MG63 (cell line): ENCODE results near the gene RNF20. TPM values are rescaled to one million over a fixed set of nuclear protein-coding genes. Genes with fewer than 3 reads are reported as not detected.
"Not testable (repeated sequence)": the region's sequence is repeated elsewhere in the genome, so short reads cannot be mapped to it uniquely, and the experiment has no call there.

Source experiments
- DNase-seq: peaks from one replicate; pipeline ENCODE4 v3.0.0-alpha.2; 2020
- H3K27me3 ChIP-seq: fragments of 250-450 bp; sonication (Bioruptor Pico); 2 replicates; pipeline ENCODE4 v1.5.1; 2020; ENCODE audit warnings: mild to moderate bottlenecking, moderate library complexity
- H3K36me3 ChIP-seq: fragments of 250-450 bp; sonication (Bioruptor Pico); 2 replicates; pipeline ENCODE4 v1.5.1; 2020; ENCODE audit warnings: mild to moderate bottlenecking, moderate library complexity
- H3K4me3 ChIP-seq: fragments of 250-450 bp; sonication (Bioruptor Pico); 2 replicates; pipeline ENCODE4 v1.5.1; 2020; ENCODE audit warnings: mild to moderate bottlenecking, moderate library complexity
- H3K9me3 ChIP-seq: fragments of 250-450 bp; sonication (Bioruptor Pico); 2 replicates; pipeline ENCODE4 v1.5.1; 2020; ENCODE audit warnings: mild to moderate bottlenecking, moderate library complexity
- total RNA-seq: library from RNA; depleted of rRNA; stranded (reverse); fragments of >200 nt; shearing (Covaris generic); gene quantifications from 2 replicates; pipeline ENCODE4 v1.2.3, GENCODE V29; 2014; ENCODE audit warnings: low replicate concordance

The RNF20 gene
- total RNA-seq, 1 experiment from 2014 or later = 20.4 TPM

DNA sequence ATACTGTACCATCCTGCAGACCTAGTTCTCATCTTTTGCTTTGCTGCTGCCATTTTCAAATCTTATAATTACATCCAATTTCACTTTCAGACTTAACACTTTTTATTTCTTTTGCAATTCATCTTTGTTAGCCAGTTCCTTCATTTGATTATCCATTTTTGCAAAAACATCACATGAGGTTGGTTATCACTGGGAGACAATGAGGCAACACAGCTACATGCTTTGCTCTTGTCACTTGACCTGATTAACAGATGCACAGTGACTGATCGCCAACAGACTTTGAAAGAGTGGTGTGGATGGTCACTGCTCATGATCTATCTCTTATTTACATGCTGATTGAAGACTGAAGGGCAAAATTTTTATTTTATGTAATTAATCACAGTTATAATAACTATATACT is 17.0 kb upstream of the RNF20 start:
- no peak for DNase-seq
- no peaks in the 10 kb centered on the region for H3K27me3 ChIP-seq
- no peaks in the 10 kb centered on the region; the same call in 1 of the 2 replicates for H3K9me3 ChIP-seq
- H3K36me3 ChIP-seq = no peaks in the 10 kb centered on the region
- H3K4me3 ChIP-seq = no peak overlapping the region

DNA sequence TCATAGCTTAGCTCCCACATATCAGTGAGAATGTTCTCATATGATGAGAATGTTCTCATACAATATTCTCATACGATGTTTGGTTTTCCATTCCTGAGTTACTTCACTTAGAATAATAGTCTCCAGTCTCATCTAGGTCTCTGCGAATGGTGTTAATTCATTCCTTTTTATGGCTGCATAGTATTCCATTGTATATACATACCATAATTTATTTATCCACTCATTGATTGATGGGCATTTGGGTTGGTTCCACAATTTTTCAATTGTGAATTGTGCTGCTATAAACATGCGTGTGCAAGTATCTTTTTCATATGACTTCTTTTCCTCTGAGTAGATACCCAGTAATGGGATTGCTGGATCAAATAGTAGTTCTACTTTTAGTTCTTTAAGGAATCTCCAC is 15.2 kb upstream of the RNF20 start:
- not testable (repeated sequence) for DNase-seq, H3K36me3 ChIP-seq, H3K9me3 ChIP-seq, H3K4me3 ChIP-seq, H3K27me3 ChIP-seq

DNA sequence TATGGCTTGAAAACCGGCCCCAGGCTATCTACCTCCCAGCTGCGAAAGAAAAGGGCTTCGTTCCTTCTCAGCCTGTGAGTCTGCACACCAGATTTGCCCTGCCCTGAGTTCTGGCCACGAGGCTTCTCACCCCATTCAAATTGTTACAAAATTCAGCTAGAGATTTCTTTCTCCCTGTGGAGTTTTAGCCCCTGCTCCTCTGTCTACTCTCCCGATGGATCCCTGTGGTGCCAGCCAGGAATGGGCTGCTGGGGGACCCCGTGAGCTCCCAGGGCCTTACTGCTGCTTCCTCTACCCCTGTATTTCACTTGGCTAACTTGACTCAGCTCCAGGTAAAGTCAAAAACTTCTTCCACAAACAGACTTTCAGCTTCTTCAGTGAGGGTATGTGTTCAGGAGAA is 9.3 kb upstream of the RNF20 start:
- Histone ChIP-seq H3K9me3 (no peaks in the 10 kb centered on the region), H3K27me3 (no peaks in the 10 kb centered on the region), H3K36me3 (no peaks in the 10 kb centered on the region), H3K4me3 (no peak overlapping the region)
- DNase-seq = no peak

DNA sequence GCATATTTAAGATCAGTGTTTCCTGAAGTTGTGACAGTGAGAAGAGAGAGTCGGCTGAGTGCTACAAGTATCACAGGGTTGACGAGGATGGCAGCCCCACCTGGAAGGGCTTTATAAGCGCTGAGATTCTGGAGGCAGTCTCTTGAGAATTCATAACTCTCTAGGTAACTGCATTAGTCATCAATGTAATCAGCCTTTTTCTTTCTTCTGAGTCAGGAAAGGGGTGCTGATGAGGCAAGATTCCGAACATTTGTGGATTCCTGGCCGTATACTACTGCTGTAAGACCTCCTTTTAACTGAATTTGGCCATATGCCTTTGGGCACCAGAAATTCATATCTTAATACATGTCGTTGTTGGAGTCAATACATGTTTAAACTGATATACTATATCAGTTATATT is 6.6 kb upstream of the RNF20 start:
- H3K4me3 ChIP-seq = no peak overlapping the region
- DNase-seq = no peak
- no peaks in the 10 kb centered on the region for H3K27me3 ChIP-seq

DNA sequence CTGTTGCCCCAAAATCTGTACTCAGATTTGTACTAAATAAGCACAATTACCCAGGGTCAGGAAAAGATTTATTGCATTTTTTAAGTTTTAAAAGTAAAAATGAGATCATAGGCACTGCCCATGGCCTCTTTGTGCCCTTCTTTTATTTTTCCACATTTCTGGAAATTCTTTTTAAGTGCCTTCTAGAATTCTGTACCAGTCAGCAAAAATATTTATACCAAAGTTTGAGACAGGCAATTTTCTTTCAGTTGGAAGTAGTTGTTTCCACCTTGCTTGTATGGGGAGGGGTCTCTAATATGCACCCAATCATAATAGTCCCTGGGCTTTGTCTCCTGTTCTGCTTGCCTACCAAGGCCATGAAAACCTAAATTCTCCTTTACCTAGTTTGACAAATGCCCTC is 5.6 kb upstream of the RNF20 start:
- H3K27me3 ChIP-seq = no peaks in the 10 kb centered on the region
- no peak for DNase-seq
- H3K4me3 ChIP-seq = no peak overlapping the region
- H3K9me3 ChIP-seq = no peaks in the 10 kb centered on the region
- H3K36me3 ChIP-seq = no peaks in the 10 kb centered on the region

More for the DNA sequence above, 6.6 kb upstream of the RNF20 start:
- H3K36me3 ChIP-seq = no peaks in the 10 kb centered on the region
- H3K9me3 ChIP-seq = no peaks in the 10 kb centered on the region

DNA sequence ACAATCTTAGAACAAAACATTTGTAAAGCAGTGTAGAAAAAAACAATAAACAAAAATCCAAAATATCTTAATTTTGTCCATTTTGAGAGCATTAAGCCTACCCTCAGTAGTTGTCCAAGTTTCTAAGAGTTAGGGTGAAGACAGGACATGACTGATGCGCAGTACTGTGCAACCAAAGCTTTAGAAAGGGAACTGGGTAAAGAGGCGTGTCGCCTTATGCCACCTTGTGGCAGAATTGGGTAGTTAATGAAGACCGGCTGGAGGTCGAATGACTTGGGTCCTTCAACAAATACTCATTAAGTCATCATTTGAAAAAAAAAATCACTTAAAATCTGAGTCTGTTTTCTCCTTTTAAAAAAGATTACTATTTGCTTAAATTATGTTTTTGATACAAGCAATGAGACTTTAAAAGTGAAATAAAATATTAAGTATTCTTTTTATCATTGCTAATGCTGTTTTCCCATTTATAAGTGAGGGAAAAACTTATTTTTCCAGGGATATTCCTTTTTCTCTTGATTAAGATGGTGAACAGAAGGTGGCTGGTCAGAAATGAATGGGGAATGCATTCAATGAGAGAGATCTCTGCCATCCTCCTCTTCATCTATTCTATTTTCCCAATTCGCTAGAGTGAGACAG is 3.5 kb upstream of the RNF20 start:
- DNase-seq = peak; percentile 64
- Histone ChIP-seq H3K36me3 (peaks cover under 1% of the 10 kb centered on the region), H3K4me3 (no peak overlapping the region), H3K9me3 (no peaks in the 10 kb centered on the region), H3K27me3 (no peaks in the 10 kb centered on the region)

DNA sequence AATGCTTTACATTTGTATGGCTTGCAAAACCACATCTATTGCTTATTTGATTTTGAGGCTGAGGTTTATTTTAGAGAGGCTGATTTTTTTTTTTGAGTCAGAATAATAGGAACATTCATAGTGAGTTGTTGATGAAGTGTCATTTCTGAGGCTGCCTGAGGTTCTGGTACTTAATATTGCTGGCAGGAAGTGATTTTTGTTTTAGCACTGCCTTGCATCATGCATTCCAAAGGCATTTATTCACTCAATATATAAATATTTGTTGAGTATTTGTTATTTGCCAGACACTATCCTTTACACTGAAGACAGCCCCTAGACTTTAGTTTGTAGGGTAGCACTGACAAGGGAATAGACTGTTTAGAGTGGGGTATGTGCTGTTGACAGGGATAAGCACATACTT is 2.7 kb downstream of the RNF20 start:
- H3K9me3 ChIP-seq = no peaks in the 10 kb centered on the region
- H3K4me3 ChIP-seq = no peak overlapping the region
- DNase-seq = peak; percentile 12
- H3K27me3 ChIP-seq = no peaks in the 10 kb centered on the region
- H3K36me3 ChIP-seq = peaks cover 44% of the 10 kb centered on the region

DNA sequence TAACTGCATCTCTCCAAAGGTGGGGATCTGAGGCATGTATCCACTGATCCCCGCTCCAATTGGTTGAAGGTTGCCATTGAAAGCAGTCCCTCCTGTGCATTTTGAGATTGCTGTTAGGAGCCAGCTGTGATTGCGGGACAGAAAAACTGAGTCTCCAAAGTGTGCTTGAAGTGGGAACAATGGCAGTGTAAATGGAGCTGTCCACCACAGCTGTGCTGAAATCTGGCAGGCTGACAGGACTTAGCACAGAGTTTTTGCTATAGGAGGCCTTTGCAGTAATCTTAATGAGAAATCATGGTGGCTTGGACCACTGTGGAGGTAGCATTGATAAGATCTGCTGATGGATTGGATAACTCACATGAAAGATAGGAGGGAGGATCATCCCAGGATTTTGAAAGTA is 3.3 kb downstream of the RNF20 start:
- no peak overlapping the region for H3K4me3 ChIP-seq
- peaks cover 48% of the 10 kb centered on the region for H3K36me3 ChIP-seq
- no peaks in the 10 kb centered on the region for H3K27me3 ChIP-seq
- no peaks in the 10 kb centered on the region for H3K9me3 ChIP-seq
- DNase-seq = no peak

DNA sequence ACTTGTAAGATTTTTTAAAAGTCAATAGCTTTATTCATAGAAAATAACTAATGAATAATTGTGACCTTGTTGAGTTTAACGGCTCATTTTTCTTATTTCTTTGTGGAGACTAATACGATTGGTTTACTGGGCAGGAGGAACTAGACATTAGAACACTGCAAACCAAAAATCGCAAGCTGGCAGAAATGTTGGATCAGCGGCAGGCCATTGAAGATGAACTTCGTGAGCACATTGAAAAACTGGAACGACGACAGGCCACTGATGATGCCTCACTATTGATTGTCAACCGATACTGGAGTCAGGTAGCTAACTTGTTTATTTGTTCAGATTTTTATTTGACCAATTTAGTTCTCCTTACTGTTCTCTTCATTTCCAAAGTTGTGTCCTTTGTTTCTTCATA is 6.4 kb downstream of the RNF20 start:
- Histone ChIP-seq H3K27me3 (no peaks in the 10 kb centered on the region), H3K4me3 (no peak overlapping the region), H3K36me3 (peaks cover 69% of the 10 kb centered on the region), H3K9me3 (no peaks in the 10 kb centered on the region)
- DNase-seq = no peak

DNA sequence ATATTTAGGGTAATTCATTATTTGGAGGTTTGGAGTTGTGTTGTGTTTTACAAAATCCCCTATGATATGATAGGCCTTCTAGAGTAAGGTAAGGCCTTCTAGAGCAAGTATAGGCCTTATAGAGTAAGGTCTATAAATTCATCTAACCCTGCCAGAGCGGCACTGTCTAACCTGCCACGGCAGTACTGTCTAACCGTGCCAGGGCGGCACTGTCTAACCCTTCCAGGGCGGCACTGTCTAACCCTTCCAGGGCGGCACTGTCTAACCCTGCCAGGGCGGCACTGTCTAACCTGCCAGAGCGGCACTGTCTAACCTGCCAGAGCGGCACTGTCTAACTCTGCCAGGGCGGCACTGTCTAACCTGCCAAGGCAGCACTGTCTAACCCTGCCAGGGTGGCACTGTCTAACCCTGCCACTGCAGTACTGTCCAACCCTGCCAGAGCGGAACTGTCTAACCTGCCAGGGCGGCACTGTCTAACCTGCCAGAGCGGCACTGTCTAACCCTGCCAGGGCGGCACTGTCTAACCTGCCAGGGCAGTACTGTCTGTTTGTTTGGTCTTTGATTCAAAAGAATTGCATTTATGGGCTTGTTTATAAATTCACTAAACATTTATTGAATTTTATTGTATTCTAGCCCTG is 9.6 kb downstream of the RNF20 start:
- Histone ChIP-seq H3K9me3 (no peaks in the 10 kb centered on the region), H3K4me3 (no peak overlapping the region), H3K36me3 (peaks cover 75% of the 10 kb centered on the region), H3K27me3 (no peaks in the 10 kb centered on the region)
- no peak for DNase-seq

DNA sequence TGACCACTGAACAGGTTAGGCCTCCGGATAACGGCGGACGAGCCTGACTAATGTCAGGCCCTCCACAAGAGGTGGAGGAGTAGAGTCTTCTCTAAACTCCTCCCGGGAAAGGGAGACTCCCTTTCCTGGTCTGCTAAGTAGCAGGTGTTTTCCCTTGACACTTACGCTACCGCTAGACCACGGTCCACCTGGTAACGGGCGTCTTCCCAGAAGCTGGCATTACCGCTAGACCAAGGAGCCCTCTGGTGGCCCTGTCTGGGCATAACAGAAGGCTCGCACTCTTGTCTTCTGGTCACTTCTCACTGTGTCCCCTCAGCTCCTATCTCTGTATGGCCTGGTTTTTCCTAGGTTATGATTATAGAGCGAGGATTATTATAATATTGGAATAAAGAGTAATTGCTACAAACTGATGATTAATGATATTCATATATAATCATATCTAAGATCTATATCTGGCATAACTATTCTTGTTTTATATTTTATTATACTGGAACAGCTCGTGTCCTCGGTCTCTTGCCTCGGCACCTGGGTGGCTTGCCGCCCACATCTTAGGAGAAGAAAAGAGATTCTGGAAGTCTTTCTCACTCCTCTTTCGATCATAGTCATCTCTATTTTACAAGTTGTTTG is 15.9 kb downstream of the RNF20 start:
- not testable (repeated sequence) for H3K27me3 ChIP-seq, H3K9me3 ChIP-seq, H3K4me3 ChIP-seq, DNase-seq
- peaks cover 83% of the 10 kb centered on the region for H3K36me3 ChIP-seq

DNA sequence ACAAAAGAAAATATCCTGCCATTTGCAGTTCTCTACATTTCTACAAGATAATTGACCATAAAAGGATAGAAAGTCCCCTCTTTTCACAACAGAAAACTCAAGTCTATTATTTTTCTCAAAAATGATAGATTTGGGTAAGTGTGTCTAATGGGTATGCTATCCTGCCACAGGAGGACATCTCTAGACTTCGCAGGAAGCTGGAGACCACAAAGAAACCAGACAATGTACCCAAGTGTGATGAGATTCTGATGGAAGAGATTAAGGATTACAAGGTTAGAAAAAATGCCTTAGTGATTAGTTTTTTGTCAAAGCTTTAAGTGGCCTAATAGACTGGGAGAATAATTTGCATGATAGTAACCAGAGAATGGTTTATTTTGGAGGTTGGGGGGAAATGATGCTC is 28.1 kb downstream of the RNF20 start:
- Histone ChIP-seq H3K4me3 (no peak overlapping the region), H3K27me3 (no peaks in the 10 kb centered on the region), H3K36me3 (peaks cover 89% of the 10 kb centered on the region), H3K9me3 (no peaks in the 10 kb centered on the region)
- DNase-seq = no peak

DNA sequence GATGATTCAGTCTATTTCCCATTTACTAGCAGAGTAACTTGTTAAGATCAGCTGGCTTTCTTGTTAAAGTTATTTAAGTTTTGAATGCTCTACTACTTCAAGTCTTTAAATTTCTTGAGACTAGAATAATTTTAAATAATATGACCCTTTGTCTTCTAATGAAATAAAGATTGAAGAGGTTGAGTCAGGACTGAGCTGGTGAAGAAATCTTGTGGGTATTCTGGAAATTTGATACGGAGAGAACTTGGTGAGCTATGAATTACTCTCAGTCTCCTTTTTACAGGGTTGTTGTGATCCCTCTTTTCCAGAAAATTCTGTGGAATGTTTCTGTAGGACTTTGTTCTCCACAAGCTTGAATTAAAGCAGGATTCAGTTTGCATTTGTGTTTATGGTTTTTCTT is 29.3 kb downstream of the RNF20 start:
- no peak overlapping the region for H3K4me3 ChIP-seq
- no peaks in the 10 kb centered on the region for H3K27me3 ChIP-seq
- H3K36me3 ChIP-seq = peaks cover 82% of the 10 kb centered on the region
- H3K9me3 ChIP-seq = no peaks in the 10 kb centered on the region
- DNase-seq = no peak

DNA sequence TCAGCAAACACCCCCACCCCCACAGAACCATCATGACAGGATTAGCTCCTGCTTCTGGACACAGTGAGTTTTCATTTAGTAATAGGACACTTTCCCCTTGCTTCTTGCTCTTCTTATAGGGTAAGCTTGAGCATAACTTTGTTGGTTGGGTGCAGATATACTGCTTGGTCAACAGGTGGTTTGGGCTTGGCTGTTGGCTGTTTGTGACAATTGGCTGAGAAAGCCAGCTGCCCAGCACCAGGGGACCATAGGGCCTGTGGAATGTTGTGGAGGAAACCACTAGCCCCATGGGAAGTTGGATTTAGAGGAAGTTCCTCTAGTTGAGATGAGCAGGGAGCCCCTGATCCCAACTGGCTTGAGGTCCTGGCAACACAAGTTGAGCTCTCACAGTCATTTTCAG is 30.6 kb downstream of the RNF20 start:
- no peaks in the 10 kb centered on the region for H3K9me3 ChIP-seq
- peaks cover 78% of the 10 kb centered on the region for H3K36me3 ChIP-seq
- DNase-seq = no peak
- no peaks in the 10 kb centered on the region for H3K27me3 ChIP-seq
- no peak overlapping the region for H3K4me3 ChIP-seq

DNA sequence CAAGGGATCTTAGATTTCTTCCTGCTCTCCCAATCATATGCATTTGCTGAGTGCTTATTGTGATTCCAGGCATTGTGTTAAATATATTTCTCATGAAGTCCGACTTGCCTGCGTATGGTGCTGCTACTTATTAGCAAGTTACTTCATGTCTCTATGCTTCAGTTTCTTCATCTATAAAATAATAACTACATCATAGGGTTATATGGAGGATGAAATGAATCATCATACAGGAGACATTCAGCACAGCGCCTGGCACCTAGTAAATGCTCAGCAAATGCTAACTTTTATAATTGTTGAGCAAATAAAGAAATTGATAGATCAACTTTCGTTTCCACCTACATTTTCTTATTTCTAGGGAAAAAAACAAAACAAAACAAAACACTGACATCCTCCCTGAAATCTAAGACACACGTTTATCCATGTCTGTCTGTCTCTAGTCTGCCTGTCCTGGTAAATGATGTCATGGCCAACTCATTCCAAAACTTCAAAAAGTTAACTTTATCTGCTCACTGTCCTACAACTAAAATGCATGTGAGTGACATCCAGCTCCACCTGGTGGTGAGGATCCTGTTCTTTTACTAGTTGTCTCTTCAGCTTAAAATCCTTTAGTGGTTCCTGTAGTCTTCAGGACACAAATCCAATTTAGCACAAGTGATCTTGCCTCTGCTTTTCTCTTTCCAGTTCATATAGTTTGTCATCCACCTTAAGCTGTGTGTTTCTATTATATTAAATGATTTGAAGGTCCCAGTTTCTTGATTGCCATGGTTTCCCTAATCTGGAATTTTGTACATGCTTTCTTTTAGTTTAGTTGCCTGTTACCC is 33.5 kb downstream of the RNF20 start:
- DNase-seq = peak; percentile 20
- Histone ChIP-seq H3K9me3 (no peaks in the 10 kb centered on the region), H3K27me3 (no peaks in the 10 kb centered on the region), H3K36me3 (peaks cover 57% of the 10 kb centered on the region), H3K4me3 (no peak overlapping the region)

DNA sequence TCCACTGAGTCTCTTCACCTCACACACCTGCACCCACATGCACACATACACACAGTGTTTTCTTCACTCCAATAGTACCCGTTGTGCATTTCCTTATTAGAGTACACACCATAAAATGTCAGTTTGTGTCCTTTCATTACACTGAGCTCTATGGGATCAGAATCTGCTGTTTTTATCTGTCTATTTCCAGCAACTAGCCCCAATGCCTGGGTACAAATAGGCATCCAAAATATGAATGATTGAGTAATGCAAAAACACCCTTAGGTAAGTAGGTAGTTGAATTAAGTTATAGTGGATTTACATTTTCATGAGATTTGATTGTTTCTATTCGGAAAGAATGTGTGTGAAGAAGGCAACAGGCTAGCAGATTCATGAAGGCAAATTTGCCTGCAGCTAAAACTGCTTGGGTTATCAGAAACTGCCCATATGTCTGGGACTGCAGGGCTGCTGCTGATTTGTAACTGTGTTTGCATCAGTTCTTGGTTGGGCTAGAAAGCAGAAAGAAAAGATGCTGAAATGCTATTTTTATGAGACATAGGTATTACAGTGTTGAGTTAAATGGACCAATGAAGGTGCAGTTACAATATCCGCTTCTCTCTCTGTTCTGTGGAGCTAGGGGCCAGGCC is 34.2 kb downstream of the RNF20 start:
- no peaks in the 10 kb centered on the region for H3K27me3 ChIP-seq
- H3K9me3 ChIP-seq = no peaks in the 10 kb centered on the region
- no peak overlapping the region for H3K4me3 ChIP-seq
- peaks cover 50% of the 10 kb centered on the region for H3K36me3 ChIP-seq
- DNase-seq = no peak
